HepG2 (cell line): ENCODE data around the gene TGM2. TPM values are rescaled to one million over a fixed set of nuclear protein-coding genes. Genes with fewer than 3 reads are reported as not detected.
A peak's percentile ranks its signal among the peaks of the same experiment; 100 is the strongest.

Experiments
- ARID4A ChIP-seq: sonication (generic); formaldehyde crosslinking; IDR thresholded peaks from 2 replicates; pipeline ENCODE4 v1.5.0; 2020; ENCODE audit warnings: mild to moderate bottlenecking, missing genetic modification reagents, borderline replicate concordance
- BORCS8-MEF2B ChIP-seq: sonication (generic); formaldehyde crosslinking; IDR thresholded peaks from 2 replicates; pipeline ENCODE4 v1.8.0; 2022; ENCODE audit warnings: mild to moderate bottlenecking, missing genetic modification reagents
- KAT8 ChIP-seq: IDR thresholded peaks from 2 replicates; pipeline ENCODE4 v1.6.1; 2016; ENCODE audit warnings: missing genetic modification reagents, missing compliant biosample characterization
- RXRA ChIP-seq: sonication (generic); formaldehyde crosslinking; IDR thresholded peaks from 2 replicates; pipeline ENCODE4 v1.5.1; 2020; ENCODE audit warnings: missing genetic modification reagents
- TP53 ChIP-seq: sonication (generic); formaldehyde crosslinking; conservative IDR thresholded peaks from 2 replicates; pipeline ENCODE4 v1.4.0; 2020; ENCODE audit warnings: missing genetic modification reagents
- ZUFSP ChIP-seq: sonication (generic); formaldehyde crosslinking; IDR thresholded peaks from 2 replicates; pipeline ENCODE4 v1.9.0; 2021; ENCODE audit warnings: missing genetic modification reagents, mild to moderate bottlenecking, borderline replicate concordance
- polyA plus RNA-seq, 8 experiments: library from polyadenylated mRNA; depleted of rRNA in 3 of 8; stranded (reverse) in 7 of 8; unstranded in 1 of 8; fragments of >200 nt; fragmentation: Illumina TruSeq in 4 of 8; extraction: Trizol in 4 of 8; gene quantifications; 2 replicates each; pipeline versions ENCODE4 v1.2.1 to v1.2.3, GENCODE V29; 2011 to 2016; ENCODE audit warnings: low read depth in 4 of 8, missing spikeins in 1 of 8, mixed read lengths in 1 of 8; ENCODE audit not compliant: insufficient read depth in 1 of 8
- total RNA-seq, 5 experiments: library from RNA; depleted of rRNA; stranded (reverse); fragments of >200 nt; fragmentation: Illumina TruSeq; extraction: Trizol; gene quantifications; 2 replicates each; pipeline ENCODE4 v1.2.3, GENCODE V29; 2016; ENCODE audit warnings: low read depth in 1 of 5

Gene TGM2
- total and polyA plus RNA-seq, 2 of the 13 experiments (the other 11 are each of a cell fraction or from before 2014, with no cell fraction given), result 4.2 to 46.4 TPM

- TF ChIP-seq ARID4A (peak; percentile 37), ZUFSP (CRISPR knock-in tag) (0 out of 2 replicates have a peak, but pooled peaks have one; percentile 6), RXRA (CRISPR knock-in tag) (0 out of 2 replicates have a peak, but pooled peaks have one; percentile 5), BORCS8-MEF2B (CRISPR knock-in tag) (0 out of 2 replicates have a peak, but pooled peaks have one; percentile 31), TP53 (CRISPR knock-in tag) (no peak), KAT8 (CRISPR knock-in tag) (peak; percentile 48; the same call in 1 of the 2 replicates)
Observed at GRCh38 chr20:38113401-38114325, 51.4 kb downstream of the TGM2 start (continued).
